Neural cell (in vitro differentiated cells): ENCODE results near the gene IGFBPL1.

Source experiments
- TF ChIP-seq, protein P1 (sequence below): fragments of 450-650 bp; IDR thresholded peaks from 2 replicates; pipeline ENCODE4 v1.5.1; 2014; ENCODE audit warnings: antibody characterized with exemption, mild to moderate bottlenecking, moderate library complexity; ENCODE audit not compliant: poor library complexity, severe bottlenecking
- TF ChIP-seq, protein P2 (sequence below): IDR thresholded peaks from 2 replicates; pipeline ENCODE4 v1.6.1; 2012; ENCODE audit warnings: borderline replicate concordance

DNA sequence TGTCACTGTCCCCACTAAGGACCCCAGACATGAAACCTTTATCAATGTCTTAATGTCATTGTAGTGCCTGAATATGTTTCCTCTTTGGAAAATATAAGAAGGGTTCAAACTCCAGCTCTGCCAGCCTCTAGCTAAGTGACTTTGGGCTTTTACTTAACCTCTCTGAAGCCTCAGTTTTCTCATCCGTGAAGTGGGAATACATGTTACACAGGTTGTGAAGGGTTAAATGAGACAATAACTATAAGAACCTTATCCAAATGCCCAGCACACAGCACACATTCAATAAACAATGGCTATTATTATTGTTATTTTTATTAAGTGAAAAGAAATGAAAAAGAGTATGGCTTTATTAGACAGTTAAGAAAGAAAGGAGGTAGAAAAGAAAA lies 15.7 kb upstream of the IGFBPL1 start:
- TF ChIP-seq, protein P1, sequence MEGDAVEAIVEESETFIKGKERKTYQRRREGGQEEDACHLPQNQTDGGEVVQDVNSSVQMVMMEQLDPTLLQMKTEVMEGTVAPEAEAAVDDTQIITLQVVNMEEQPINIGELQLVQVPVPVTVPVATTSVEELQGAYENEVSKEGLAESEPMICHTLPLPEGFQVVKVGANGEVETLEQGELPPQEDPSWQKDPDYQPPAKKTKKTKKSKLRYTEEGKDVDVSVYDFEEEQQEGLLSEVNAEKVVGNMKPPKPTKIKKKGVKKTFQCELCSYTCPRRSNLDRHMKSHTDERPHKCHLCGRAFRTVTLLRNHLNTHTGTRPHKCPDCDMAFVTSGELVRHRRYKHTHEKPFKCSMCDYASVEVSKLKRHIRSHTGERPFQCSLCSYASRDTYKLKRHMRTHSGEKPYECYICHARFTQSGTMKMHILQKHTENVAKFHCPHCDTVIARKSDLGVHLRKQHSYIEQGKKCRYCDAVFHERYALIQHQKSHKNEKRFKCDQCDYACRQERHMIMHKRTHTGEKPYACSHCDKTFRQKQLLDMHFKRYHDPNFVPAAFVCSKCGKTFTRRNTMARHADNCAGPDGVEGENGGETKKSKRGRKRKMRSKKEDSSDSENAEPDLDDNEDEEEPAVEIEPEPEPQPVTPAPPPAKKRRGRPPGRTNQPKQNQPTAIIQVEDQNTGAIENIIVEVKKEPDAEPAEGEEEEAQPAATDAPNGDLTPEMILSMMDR: no peak
- TF ChIP-seq, protein P2, sequence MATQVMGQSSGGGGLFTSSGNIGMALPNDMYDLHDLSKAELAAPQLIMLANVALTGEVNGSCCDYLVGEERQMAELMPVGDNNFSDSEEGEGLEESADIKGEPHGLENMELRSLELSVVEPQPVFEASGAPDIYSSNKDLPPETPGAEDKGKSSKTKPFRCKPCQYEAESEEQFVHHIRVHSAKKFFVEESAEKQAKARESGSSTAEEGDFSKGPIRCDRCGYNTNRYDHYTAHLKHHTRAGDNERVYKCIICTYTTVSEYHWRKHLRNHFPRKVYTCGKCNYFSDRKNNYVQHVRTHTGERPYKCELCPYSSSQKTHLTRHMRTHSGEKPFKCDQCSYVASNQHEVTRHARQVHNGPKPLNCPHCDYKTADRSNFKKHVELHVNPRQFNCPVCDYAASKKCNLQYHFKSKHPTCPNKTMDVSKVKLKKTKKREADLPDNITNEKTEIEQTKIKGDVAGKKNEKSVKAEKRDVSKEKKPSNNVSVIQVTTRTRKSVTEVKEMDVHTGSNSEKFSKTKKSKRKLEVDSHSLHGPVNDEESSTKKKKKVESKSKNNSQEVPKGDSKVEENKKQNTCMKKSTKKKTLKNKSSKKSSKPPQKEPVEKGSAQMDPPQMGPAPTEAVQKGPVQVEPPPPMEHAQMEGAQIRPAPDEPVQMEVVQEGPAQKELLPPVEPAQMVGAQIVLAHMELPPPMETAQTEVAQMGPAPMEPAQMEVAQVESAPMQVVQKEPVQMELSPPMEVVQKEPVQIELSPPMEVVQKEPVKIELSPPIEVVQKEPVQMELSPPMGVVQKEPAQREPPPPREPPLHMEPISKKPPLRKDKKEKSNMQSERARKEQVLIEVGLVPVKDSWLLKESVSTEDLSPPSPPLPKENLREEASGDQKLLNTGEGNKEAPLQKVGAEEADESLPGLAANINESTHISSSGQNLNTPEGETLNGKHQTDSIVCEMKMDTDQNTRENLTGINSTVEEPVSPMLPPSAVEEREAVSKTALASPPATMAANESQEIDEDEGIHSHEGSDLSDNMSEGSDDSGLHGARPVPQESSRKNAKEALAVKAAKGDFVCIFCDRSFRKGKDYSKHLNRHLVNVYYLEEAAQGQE: no peak
